Activated T-cell treated with anti-CD3 and anti-CD28 coated beads, Interleukin-2, amount 50 U/mL, for 72 hours (primary cell): ENCODE data around the gene SH3RF2. TPM values are rescaled to one million over a fixed set of nuclear protein-coding genes. Genes with fewer than 3 reads are reported as not detected.
"Not testable (repeated sequence)": the region's sequence is repeated elsewhere in the genome, so short reads cannot be mapped to it uniquely, and the experiment has no call there.

ENCODE experiments used
- ATAC-seq, 2 donors: fragments of 150-1000 bp; cut with Tn5 transposase; replicated peaks in 1 of 2; 2 replicates each; pipeline ENCODE4 v1.10.0; 2021; ENCODE audit warnings: moderate library complexity in 2 of 2, mild to moderate bottlenecking in 1 of 2
- DNase-seq, 2 donors: peaks; one replicate each; pipeline ENCODE4 v3.0.0; 2021 to 2022; ENCODE audit warnings: mixed read lengths in 1 of 2
- H3K27ac Mint-ChIP-seq: one replicate; pipeline ENCODE4 v1.8.0; 2022; ENCODE audit warnings: mild to moderate bottlenecking, moderate library complexity, mixed read lengths
- H3K27me3 Mint-ChIP-seq: one replicate; pipeline ENCODE4 v1.8.0; 2022; ENCODE audit warnings: low read depth, mixed read lengths
- H3K36me3 Mint-ChIP-seq, 2 donors: one replicate each; pipeline ENCODE4 v1.8.0; 2022; ENCODE audit warnings: mixed read lengths in 2 of 2, mild to moderate bottlenecking in 1 of 2; ENCODE audit not compliant: insufficient read depth in 2 of 2
- H3K4me1 Mint-ChIP-seq: one replicate; pipeline ENCODE4 v1.8.0; 2022; ENCODE audit warnings: low read depth, mixed read lengths
- H3K4me3 Mint-ChIP-seq, 2 donors: one replicate each; pipeline ENCODE4 v1.8.0; 2022; ENCODE audit warnings: mild to moderate bottlenecking in 2 of 2, mixed read lengths in 2 of 2, moderate library complexity in 2 of 2
- H3K9me3 Mint-ChIP-seq, 2 donors: one replicate each; pipeline ENCODE4 v1.8.0; 2022; ENCODE audit warnings: mixed read lengths in 2 of 2
- total RNA-seq, 2 donors: library from RNA; stranded (reverse); gene quantifications; one replicate each; pipeline ENCODE4 v1.2.3, GENCODE V29; 2022

The SH3RF2 gene
- total RNA-seq, 2 donors from 2014 or later = 0.53 to 0.79 TPM

GRCh38 chr5:146079695-146080373 lies 143.5 kb downstream of the SH3RF2 start:
- Mint-ChIP-seq H3K9me3 (no peaks in the 10 kb centered on the region), H3K27ac (no peak overlapping the region), H3K4me3 (no peak overlapping the region), H3K4me1 (peaks cover 16% of the 10 kb centered on the region), H3K27me3 (peaks cover 42% of the 10 kb centered on the region), H3K36me3 (no peaks in the 10 kb centered on the region)
- ATAC-seq (peak; percentile 39 to 45), DNase-seq (peak in 1 of 2 donors; percentile 3)

GRCh38 chr5:146081556-146081955 lies 145.2 kb downstream of the SH3RF2 start:
- H3K27me3 Mint-ChIP-seq = peaks cover 40% of the 10 kb centered on the region
- H3K27ac Mint-ChIP-seq = no peak overlapping the region
- H3K36me3 Mint-ChIP-seq = no peaks in the 10 kb centered on the region
- H3K4me3 Mint-ChIP-seq = no peak overlapping the region
- H3K9me3 Mint-ChIP-seq = no peaks in the 10 kb centered on the region
- peaks cover 16% of the 10 kb centered on the region for H3K4me1 Mint-ChIP-seq
- ATAC-seq = no peak
- no peak for DNase-seq

DNA sequence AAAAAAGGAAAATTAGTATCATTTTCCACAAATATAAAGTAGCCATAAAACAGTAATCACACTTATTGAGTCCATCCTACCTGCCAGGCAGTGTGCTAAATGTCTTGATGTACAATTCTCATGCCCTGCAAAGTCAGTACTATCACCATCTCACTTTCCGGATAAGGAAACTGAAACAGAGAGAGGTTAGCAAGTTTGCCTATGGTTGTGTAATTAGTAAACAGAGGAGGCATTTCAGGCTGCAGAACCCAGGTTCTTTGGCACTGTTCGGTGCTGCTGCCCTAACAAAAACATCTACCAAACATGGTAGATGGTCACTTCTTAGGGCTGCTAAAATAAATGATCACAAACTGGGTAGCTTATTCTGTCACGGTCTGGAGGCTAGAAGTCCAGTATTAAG lies 146.4 kb downstream of the SH3RF2 start:
- DNase-seq = no peak

GRCh38 chr5:146084376-146084775 lies 148.0 kb downstream of the SH3RF2 start:
- ATAC-seq = no peak
- Mint-ChIP-seq H3K4me3 (no peak overlapping the region), H3K36me3 (no peaks in the 10 kb centered on the region), H3K9me3 (no peaks in the 10 kb centered on the region), H3K27me3 (peaks cover 16% of the 10 kb centered on the region), H3K27ac (no peak overlapping the region), H3K4me1 (peaks cover 9% of the 10 kb centered on the region)
- DNase-seq = no peak

More for the DNA sequence above, 146.4 kb downstream of the SH3RF2 start:
- no peak overlapping the region for H3K27ac Mint-ChIP-seq
- no peaks in the 10 kb centered on the region for H3K9me3 Mint-ChIP-seq
- H3K4me1 Mint-ChIP-seq = peaks cover 16% of the 10 kb centered on the region
- ATAC-seq = no peak
- H3K36me3 Mint-ChIP-seq = no peaks in the 10 kb centered on the region
- peaks cover 32% of the 10 kb centered on the region for H3K27me3 Mint-ChIP-seq
- no peak overlapping the region for H3K4me3 Mint-ChIP-seq

GRCh38 chr5:146088098-146088497 lies 151.7 kb downstream of the SH3RF2 start:
- no peaks in the 10 kb centered on the region for H3K9me3 Mint-ChIP-seq
- H3K4me3 Mint-ChIP-seq = no peak overlapping the region
- DNase-seq (no peak), ATAC-seq (no peak)
- no peak overlapping the region for H3K27ac Mint-ChIP-seq
- H3K27me3 Mint-ChIP-seq = no peaks in the 10 kb centered on the region
- no peaks in the 10 kb centered on the region for H3K4me1 Mint-ChIP-seq
- H3K36me3 Mint-ChIP-seq = no peaks in the 10 kb centered on the region

GRCh38 chr5:146089287-146089686 lies 152.9 kb downstream of the SH3RF2 start:
- H3K9me3 Mint-ChIP-seq = no peaks in the 10 kb centered on the region
- ATAC-seq (no peak), DNase-seq (no peak)
- H3K4me3 Mint-ChIP-seq = no peak overlapping the region
- no peaks in the 10 kb centered on the region for H3K36me3 Mint-ChIP-seq
- H3K27me3 Mint-ChIP-seq = no peaks in the 10 kb centered on the region
- H3K27ac Mint-ChIP-seq = no peak overlapping the region
- no peaks in the 10 kb centered on the region for H3K4me1 Mint-ChIP-seq

- H3K36me3 Mint-ChIP-seq = no peaks in the 10 kb centered on the region
- no peaks in the 10 kb centered on the region for H3K27me3 Mint-ChIP-seq
- H3K4me3 Mint-ChIP-seq = no peak overlapping the region
- DNase-seq (no peak), ATAC-seq (no peak)
- H3K4me1 Mint-ChIP-seq = no peaks in the 10 kb centered on the region
- no peaks in the 10 kb centered on the region for H3K9me3 Mint-ChIP-seq
- no peak overlapping the region for H3K27ac Mint-ChIP-seq
Observed at GRCh38 chr5:146091881-146092280, 155.5 kb downstream of the SH3RF2 start.

GRCh38 chr5:146098047-146098446 lies 161.7 kb downstream of the SH3RF2 start:
- no peaks in the 10 kb centered on the region for H3K27me3 Mint-ChIP-seq
- H3K4me1 Mint-ChIP-seq = no peaks in the 10 kb centered on the region
- H3K9me3 Mint-ChIP-seq = no peaks in the 10 kb centered on the region
- no peaks in the 10 kb centered on the region for H3K36me3 Mint-ChIP-seq
- ATAC-seq = no peak
- no peak overlapping the region for H3K4me3 Mint-ChIP-seq
- DNase-seq = no peak
- H3K27ac Mint-ChIP-seq = no peak overlapping the region

DNA sequence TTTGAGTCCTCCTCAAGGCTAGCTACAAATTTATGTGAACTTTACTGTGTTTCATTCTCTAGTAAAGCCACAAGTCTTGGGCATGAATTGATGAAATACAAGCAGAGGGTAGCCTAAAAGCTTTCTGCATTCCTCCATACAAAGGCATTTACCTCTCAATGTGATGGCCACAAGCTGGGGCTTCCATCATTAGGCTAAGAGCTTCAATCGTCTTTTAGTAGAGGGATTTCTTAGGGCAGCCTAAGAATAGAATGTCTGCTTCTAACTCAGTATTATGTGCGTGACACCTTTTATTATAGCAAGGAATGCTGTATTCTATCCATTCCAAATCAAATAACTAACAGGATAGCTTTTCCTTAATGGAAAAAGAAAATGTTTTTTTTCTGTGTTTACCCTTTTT lies 165.3 kb downstream of the SH3RF2 start:
- Mint-ChIP-seq H3K36me3 (peaks cover 0 to 2% of the 10 kb centered on the region in 2 donors), H3K27me3 (no peaks in the 10 kb centered on the region), H3K4me3 (no peak overlapping the region), H3K27ac (no peak overlapping the region), H3K9me3 (no peaks in the 10 kb centered on the region), H3K4me1 (no peaks in the 10 kb centered on the region)
- DNase-seq (no peak), ATAC-seq (no peak)

DNA sequence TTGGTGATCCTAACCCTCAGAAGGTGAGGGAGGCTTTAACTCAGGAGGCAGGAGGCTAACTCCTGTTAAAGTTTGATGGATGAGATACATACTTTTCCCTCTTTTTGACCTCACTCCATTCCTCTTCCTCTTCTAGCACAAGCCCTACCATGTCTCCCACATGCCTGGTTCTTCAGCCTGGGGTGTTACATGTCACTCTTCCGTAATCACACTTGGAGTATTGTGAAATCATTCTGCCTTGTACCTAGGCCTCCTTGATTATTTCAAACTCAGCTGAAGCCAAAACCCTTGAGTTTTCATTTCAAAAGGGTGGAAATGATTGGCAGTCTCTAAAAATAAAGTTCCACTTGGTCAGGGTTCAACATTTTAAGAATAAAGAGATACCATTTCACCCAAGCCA lies 167.2 kb downstream of the SH3RF2 start:
- DNase-seq (no peak), ATAC-seq (no peak)
- Mint-ChIP-seq H3K27ac (no peak overlapping the region), H3K4me1 (no peaks in the 10 kb centered on the region), H3K36me3 (peaks cover 0 to 2% of the 10 kb centered on the region in 2 donors), H3K27me3 (no peaks in the 10 kb centered on the region), H3K9me3 (no peaks in the 10 kb centered on the region), H3K4me3 (no peak overlapping the region)

DNA sequence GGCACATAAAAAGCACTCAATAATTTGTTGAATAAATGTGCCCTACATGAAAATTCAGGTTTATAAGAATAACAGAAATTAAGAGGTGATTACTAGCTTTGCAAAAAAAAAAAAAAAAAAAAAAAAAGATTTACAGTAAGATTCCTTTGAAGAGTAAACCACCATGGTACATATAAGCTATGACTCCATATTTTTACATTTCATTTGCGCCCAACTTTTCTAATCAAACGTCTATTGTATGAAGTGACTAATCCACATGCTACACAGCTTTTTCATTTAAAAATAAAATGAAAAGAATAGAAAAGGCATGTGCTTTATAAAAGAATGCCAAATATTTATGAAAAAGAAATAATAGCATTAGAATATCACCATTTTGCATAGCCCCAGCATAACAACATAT lies 169.1 kb downstream of the SH3RF2 start, which contains the start of gene PLAC8L1:
PLAC8L1 (minus strand) TSS at position 101 of the 400 bp plus-strand sequence. CDS start 1,266 bp downstream, outside the sequence.
- Mint-ChIP-seq H3K27me3 (no peaks in the 10 kb centered on the region), H3K4me1 (no peaks in the 10 kb centered on the region), H3K4me3 (no peak within 1 kb of the TSS), H3K9me3 (no peaks in the 10 kb centered on the region), H3K27ac (no peak within 1 kb of the TSS), H3K36me3 (peaks cover 0 to 2% of the 10 kb centered on the region in 2 donors)
- ATAC-seq (no peak), DNase-seq (no peak)

- Mint-ChIP-seq H3K27me3 (no peaks in the 10 kb centered on the region), H3K9me3 (no peaks in the 10 kb centered on the region), H3K27ac (no peak overlapping the region), H3K4me3 (no peak overlapping the region), H3K4me1 (no peaks in the 10 kb centered on the region), H3K36me3 (peaks cover 0 to 2% of the 10 kb centered on the region in 2 donors)
- DNase-seq = no peak
- ATAC-seq = no peak
Observed at GRCh38 chr5:146107901-146108300, 171.5 kb downstream of the SH3RF2 start.

- DNase-seq, H3K36me3 Mint-ChIP-seq, H3K4me3 Mint-ChIP-seq, H3K27me3 Mint-ChIP-seq, H3K9me3 Mint-ChIP-seq, H3K27ac Mint-ChIP-seq, H3K4me1 Mint-ChIP-seq, ATAC-seq: not testable (repeated sequence)
Observed at GRCh38 chr5:146108870-146109269, 172.5 kb downstream of the SH3RF2 start.

DNA sequence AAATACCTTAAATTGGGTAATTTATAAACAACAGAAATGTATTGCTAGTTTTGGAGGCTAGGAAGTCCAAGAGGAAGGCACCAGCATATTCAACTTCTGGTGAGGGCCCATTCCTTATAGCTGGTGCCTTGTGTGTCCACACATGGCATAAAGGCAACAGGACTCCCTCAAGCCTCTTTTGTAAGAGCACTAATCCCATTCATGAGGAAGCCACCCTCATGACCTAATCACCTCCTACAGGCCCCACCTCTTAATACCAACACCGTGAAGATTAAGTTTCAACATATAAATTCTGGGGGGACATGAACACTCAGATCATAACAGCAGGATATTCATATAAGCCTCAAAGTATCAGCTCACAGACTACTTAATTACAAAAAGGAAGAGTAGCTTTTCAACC lies 173.0 kb downstream of the SH3RF2 start:
- ATAC-seq = no peak
- Mint-ChIP-seq H3K4me3 (no peak overlapping the region), H3K27me3 (no peaks in the 10 kb centered on the region), H3K9me3 (no peaks in the 10 kb centered on the region), H3K36me3 (peaks cover 2 to 3% of the 10 kb centered on the region in 2 donors), H3K27ac (no peak overlapping the region), H3K4me1 (no peaks in the 10 kb centered on the region)
- no peak for DNase-seq
